SJCRH30 (cell line): Measurements from ENCODE around the gene MICU2. TPM values are rescaled to one million over a fixed set of nuclear protein-coding genes. Genes with fewer than 3 reads are reported as not detected.

Experiments used
- DNase-seq, 2 experiments: peaks; one replicate each; pipeline ENCODE4 v3.0.0-alpha.2; 2015 to 2020
- H3K27ac ChIP-seq: fragments of 250-450 bp; sonication (Bioruptor Pico); 2 replicates; pipeline ENCODE4 v1.5.1; 2020; ENCODE audit warnings: mild to moderate bottlenecking, moderate library complexity
- H3K27me3 ChIP-seq: fragments of 250-450 bp; sonication (Bioruptor Pico); 2 replicates; pipeline ENCODE4 v1.5.1; 2020; ENCODE audit warnings: mild to moderate bottlenecking, moderate library complexity
- H3K36me3 ChIP-seq: fragments of 250-450 bp; sonication (Bioruptor Pico); 2 replicates; pipeline ENCODE4 v1.5.1; 2020; ENCODE audit warnings: mild to moderate bottlenecking, moderate library complexity
- H3K4me1 ChIP-seq: fragments of 250-450 bp; sonication (Bioruptor Pico); 2 replicates; pipeline ENCODE4 v1.5.1; 2020; ENCODE audit warnings: mild to moderate bottlenecking, moderate library complexity
- H3K4me3 ChIP-seq: fragments of 250-450 bp; sonication (Bioruptor Pico); 2 replicates; pipeline ENCODE4 v1.5.1; 2020; ENCODE audit warnings: mild to moderate bottlenecking, moderate library complexity
- H3K9me3 ChIP-seq: fragments of 250-450 bp; sonication (Bioruptor Pico); replicated peaks from 2 replicates; pipeline ENCODE4 v1.5.1; 2020; ENCODE audit warnings: mild to moderate bottlenecking, moderate library complexity
- total RNA-seq: library from RNA; depleted of rRNA; stranded (reverse); fragments of >200 nt; shearing (Covaris generic); gene quantifications from 2 replicates; pipeline ENCODE4 v1.2.3, GENCODE V29; 2014

Gene MICU2
- total RNA-seq, 1 experiment from 2014 or later, result 75.1 TPM

DNA sequence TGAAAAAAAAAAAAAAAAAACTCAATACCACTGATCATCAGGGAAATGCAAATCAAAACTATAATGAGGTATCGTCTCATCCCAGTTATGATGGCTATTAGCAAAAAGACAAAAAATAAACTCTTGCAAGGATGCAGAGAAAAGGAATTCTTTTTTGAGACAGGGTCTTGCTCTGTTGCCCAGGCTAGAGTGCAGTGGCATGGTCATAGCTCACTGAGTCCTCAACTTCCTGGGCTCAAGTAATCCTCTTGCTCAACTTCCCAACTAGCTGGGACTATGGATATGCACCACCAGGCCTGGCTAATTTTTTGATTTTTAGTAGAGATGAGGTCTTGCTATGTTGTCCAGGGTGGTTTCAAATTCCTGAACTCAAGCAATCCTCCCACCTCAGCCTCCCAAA lies 59.5 kb downstream of the MICU2 start:
- Histone ChIP-seq H3K4me3 (no peak overlapping the region), H3K4me1 (peaks cover 25% of the 10 kb centered on the region), H3K9me3 (no peaks in the 10 kb centered on the region)

DNA sequence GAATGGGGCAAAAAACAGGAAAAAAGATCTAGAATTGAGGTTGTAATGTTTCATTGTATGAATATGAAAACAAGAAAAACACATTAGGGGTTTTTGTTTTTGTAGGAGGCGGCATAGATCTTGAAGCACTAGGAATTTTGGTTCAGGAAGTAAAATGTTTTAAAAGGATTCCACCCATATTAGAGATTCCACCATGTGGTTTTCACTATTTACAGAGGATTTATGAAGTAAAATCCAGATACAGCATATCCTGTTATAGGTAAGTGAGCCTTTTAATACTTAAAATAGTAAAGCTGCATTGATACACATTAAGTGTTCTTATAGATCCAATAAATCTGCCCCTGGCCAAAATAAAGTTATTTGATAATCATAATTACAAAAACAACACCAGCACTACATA lies 61.4 kb downstream of the MICU2 start:
- peaks cover 25% of the 10 kb centered on the region for H3K4me1 ChIP-seq

More for the DNA sequence above, 59.5 kb downstream of the MICU2 start:
- no peaks in the 10 kb centered on the region for H3K27me3 ChIP-seq
- no peaks in the 10 kb centered on the region for H3K36me3 ChIP-seq
- DNase-seq, result no peak
- no peak overlapping the region for H3K27ac ChIP-seq

DNA sequence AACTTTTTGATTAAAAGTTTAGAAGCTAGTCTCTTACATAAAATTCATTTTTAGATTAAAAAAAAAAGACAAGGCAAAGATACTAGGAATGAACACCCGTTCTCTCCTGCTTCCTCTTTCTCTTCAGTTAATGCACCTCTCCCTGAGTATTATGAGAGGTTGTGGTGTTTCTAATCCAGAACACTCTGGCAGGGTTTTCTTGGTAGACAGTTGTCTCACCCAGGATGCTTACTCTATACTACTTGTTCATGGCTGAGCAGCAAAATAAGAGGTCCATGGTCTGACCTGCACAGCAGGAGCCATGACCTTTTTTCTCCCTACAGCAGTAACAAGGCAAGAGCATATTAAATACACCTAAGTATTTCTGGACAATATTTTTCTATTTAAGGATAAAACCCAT lies 62.0 kb downstream of the MICU2 start:
- DNase-seq, result peak in 1 of 2 experiments; percentile 38
- no peak overlapping the region for H3K27ac ChIP-seq
- peaks cover 25% of the 10 kb centered on the region for H3K4me1 ChIP-seq
- no peaks in the 10 kb centered on the region for H3K9me3 ChIP-seq
- no peak overlapping the region for H3K4me3 ChIP-seq
- H3K36me3 ChIP-seq, result no peaks in the 10 kb centered on the region
- no peaks in the 10 kb centered on the region for H3K27me3 ChIP-seq

More for the DNA sequence above, 61.4 kb downstream of the MICU2 start:
- Histone ChIP-seq H3K27ac (no peak overlapping the region), H3K4me3 (no peak overlapping the region), H3K27me3 (no peaks in the 10 kb centered on the region), H3K9me3 (no peaks in the 10 kb centered on the region), H3K36me3 (no peaks in the 10 kb centered on the region)
- DNase-seq, result peak in 1 of 2 experiments; percentile 17

DNA sequence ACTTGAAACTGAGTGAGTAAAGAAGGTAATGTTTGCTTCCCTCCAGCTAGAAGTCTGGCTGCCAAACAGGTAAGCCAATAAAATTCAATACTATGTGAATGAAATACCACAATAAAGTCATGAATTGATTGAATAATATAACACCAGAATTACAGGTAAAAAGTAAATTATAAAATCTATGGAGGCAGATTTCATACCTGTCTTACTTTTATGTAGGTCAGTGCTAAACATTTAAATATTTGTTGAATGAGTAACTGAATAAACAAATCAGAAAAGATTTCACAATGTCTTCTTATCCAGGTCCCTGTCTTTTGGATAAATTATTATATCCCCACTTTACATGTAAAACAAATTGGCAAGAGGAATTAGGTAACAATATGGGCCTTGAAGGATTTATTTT lies 62.7 kb downstream of the MICU2 start:
- Histone ChIP-seq H3K27ac (no peak overlapping the region), H3K9me3 (no peaks in the 10 kb centered on the region), H3K4me1 (peaks cover 25% of the 10 kb centered on the region), H3K36me3 (no peaks in the 10 kb centered on the region), H3K27me3 (no peaks in the 10 kb centered on the region), H3K4me3 (no peak overlapping the region)
- DNase-seq, result no peak

DNA sequence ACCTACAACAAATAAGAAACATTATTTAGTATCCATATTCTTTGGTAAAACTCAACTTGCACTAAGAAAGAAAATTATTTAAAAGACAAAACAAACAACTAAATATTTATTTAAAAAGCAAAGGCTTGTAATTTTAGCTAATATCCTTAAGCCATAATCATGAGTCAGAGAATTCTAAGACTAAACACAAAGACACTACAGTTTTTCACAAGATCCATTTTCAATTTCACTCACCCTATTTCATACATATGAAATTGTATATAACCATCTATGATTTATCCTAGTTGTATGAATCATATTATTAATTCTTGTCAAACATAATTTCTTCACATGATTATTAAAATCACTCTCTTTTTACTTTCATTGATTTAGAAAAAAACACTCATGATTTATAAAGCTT lies 64.3 kb downstream of the MICU2 start:
- Histone ChIP-seq H3K4me1 (peaks cover 25% of the 10 kb centered on the region), H3K27ac (no peak overlapping the region), H3K36me3 (no peaks in the 10 kb centered on the region), H3K4me3 (no peak overlapping the region), H3K27me3 (no peaks in the 10 kb centered on the region), H3K9me3 (no peaks in the 10 kb centered on the region)
- DNase-seq, result no peak

DNA sequence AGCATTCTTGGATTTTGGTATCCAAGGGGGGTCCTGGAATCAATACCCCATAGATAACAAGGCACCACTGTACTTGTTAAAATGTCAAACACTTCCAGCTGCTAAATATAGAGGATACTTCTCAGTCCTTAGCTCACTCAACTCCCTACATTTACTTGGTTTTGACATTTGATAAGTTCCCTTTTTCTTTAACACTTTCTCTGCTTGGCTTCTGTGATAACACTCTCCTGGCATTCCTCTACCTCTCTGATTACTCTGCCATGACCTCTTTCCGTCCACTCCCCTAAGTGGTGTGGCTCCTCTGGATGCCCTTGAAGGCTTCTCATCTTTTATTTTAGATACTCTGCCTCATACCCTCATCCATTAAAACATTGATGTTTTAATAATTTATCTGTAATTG lies 65.2 kb downstream of the MICU2 start:
- Histone ChIP-seq H3K27me3 (no peaks in the 10 kb centered on the region), H3K27ac (no peak overlapping the region), H3K36me3 (peaks cover 4% of the 10 kb centered on the region; the same call in 1 of the 2 replicates), H3K9me3 (no peaks in the 10 kb centered on the region), H3K4me3 (no peak overlapping the region), H3K4me1 (peaks cover 25% of the 10 kb centered on the region)
- no peak for DNase-seq

DNA sequence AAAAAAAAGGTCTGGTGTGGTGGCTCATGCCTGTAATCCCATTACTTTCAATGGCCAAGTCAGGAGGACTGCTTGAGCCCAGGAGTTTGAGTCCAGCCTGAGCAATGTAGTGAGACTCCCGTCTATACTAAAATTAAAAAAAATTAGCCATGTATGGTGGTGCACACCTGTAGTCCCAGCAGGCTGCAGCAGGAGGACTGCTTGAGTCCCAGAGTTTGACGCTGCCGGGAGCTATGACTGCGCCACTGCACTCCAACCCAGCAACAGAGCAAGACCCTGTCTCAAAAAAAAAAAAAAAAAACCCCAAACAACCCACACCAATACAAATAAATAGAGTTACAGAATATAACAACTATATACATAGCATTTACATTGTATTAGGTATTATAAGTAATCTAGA lies 65.7 kb downstream of the MICU2 start:
- no peak overlapping the region for H3K4me3 ChIP-seq
- H3K4me1 ChIP-seq, result peaks cover 25% of the 10 kb centered on the region
- no peaks in the 10 kb centered on the region for H3K9me3 ChIP-seq
- no peaks in the 10 kb centered on the region for H3K27me3 ChIP-seq
- H3K36me3 ChIP-seq, result peaks cover 4% of the 10 kb centered on the region; the same call in 1 of the 2 replicates
- no peak for DNase-seq
- no peak overlapping the region for H3K27ac ChIP-seq

DNA sequence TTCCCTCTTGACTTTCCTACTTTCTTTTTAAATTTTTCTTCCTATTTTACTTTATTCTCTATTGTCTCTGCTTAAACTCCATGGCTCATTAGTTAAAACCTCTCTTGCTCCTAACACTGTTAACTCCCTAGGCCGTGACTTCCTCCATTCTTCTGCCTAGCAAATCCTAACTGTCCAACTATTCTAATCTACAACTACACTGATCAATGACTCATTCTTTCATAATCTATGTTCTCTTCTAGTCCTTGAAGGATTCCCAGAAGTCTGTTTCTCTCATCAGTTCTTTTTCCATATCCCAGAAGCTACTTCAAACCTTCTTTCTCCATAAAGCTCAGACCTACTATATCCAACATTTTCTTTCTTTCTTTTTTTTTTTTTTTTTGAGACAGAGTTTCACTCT lies 66.9 kb downstream of the MICU2 start:
- H3K36me3 ChIP-seq, result peaks cover 4% of the 10 kb centered on the region; the same call in 1 of the 2 replicates
- no peaks in the 10 kb centered on the region for H3K9me3 ChIP-seq
- no peaks in the 10 kb centered on the region for H3K27me3 ChIP-seq
- DNase-seq, result no peak
- H3K27ac ChIP-seq, result no peak overlapping the region
- H3K4me1 ChIP-seq, result peaks cover 15% of the 10 kb centered on the region
- H3K4me3 ChIP-seq, result no peak overlapping the region

DNA sequence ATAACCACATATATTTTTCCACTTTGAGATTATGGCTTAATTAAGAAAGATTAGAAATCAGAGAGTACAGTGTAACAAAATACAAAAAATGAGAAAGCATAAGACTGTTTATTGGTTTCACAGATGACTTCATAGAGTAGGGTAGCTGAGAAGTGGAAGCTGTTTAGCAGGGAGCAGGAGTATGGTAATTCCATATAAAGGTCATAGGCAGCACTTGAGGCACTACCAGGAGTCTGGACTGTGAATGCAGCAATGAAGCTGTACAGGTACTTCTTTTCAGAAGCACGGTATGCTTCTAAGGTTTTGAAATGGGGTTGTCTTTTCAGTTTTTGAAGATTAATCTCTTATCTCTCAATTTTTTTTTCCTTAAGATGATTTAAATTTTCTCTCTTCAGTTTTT lies 69.2 kb downstream of the MICU2 start:
- Histone ChIP-seq H3K27ac (no peak overlapping the region), H3K4me3 (no peak overlapping the region), H3K36me3 (peaks cover 4% of the 10 kb centered on the region; the same call in 1 of the 2 replicates), H3K9me3 (no peaks in the 10 kb centered on the region), H3K4me1 (no peaks in the 10 kb centered on the region), H3K27me3 (no peaks in the 10 kb centered on the region)
- no peak for DNase-seq

DNA sequence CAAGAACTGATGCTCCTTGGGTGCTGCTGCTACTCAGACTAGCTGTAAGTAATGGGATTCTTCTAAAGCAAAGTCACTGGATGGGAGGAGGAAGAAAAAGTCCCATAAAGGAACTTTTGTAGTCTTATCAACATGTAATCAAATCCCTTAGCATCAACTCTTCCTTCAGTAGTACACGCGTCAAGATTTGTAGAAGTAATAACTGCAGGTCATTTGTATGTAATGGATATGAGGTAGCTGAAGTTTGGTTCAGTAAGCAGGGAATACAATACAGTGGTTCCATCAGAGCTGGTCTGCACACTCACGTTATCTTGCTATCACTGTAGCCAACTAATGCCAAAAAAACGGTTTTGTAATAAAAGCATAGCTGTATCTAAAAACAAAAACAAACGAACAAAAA lies 72.5 kb downstream of the MICU2 start:
- H3K27ac ChIP-seq, result no peak overlapping the region
- H3K4me3 ChIP-seq, result no peak overlapping the region
- H3K4me1 ChIP-seq, result no peaks in the 10 kb centered on the region
- no peak for DNase-seq
- no peaks in the 10 kb centered on the region for H3K9me3 ChIP-seq
- no peaks in the 10 kb centered on the region for H3K27me3 ChIP-seq
- peaks cover 10% of the 10 kb centered on the region for H3K36me3 ChIP-seq

DNA sequence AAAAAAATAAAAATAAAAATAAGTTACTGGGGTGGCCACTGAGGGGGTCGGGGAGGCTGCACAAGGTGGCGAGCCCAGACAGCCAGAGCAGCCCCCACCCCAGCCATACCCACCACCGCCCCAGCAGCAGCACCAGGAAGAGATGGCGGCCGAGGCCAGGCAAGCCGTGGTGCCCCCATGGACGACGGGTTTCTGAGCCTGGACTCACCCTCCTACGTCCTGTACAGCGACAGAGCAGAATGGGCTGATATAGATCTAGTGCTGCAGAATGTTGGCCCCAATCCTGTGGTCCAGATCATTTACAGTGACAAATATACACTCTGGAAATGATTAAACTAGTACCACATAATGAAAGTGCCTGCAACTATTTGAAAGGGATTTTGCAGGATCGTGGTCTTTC lies 73.3 kb downstream of the MICU2 start:
- H3K27ac ChIP-seq, result no peak overlapping the region
- H3K27me3 ChIP-seq, result no peaks in the 10 kb centered on the region
- no peak for DNase-seq
- no peaks in the 10 kb centered on the region for H3K4me1 ChIP-seq
- H3K4me3 ChIP-seq, result no peak overlapping the region
- H3K9me3 ChIP-seq, result no peaks in the 10 kb centered on the region
- peaks cover 13% of the 10 kb centered on the region for H3K36me3 ChIP-seq

DNA sequence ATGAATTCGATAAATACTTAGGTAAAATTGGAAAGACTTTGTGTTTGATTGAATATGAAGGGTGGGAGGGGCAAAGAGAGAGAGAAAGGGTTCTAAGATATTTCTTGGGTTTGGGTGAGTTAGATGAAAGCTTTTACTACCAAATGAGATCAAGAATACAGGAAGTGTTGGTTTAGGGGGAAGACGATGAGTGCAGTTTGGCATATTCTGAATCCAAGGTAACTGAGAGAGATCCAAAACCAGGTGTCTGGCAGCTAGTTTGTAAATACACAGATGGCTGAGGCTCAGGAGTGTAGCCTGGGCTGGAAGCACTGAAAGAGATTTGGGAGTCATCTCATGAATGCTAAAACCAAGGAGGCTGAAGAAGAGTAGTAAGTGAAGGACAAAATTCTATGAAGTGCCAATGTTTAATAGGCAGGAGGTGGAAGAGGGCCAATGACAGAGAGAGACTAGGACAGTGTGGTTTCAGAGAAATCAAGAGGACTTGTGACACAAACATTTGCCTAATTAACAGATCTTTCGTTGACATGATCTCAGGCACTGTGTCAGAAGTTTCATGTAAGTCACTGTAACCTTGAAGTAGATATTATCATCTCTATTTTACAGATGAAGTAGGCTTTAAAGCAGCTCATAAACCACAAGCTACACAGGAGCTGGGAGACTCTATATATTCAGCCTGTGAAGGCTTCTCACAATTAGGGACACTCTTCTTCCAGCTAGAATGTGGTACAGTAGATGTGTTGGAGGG lies 74.7 kb downstream of the MICU2 start:
- DNase-seq, result no peak
- no peak overlapping the region for H3K27ac ChIP-seq
- H3K36me3 ChIP-seq, result peaks cover 10% of the 10 kb centered on the region
- H3K9me3 ChIP-seq, result no peaks in the 10 kb centered on the region
- no peaks in the 10 kb centered on the region for H3K27me3 ChIP-seq
- H3K4me1 ChIP-seq, result no peaks in the 10 kb centered on the region
- H3K4me3 ChIP-seq, result no peak overlapping the region

DNA sequence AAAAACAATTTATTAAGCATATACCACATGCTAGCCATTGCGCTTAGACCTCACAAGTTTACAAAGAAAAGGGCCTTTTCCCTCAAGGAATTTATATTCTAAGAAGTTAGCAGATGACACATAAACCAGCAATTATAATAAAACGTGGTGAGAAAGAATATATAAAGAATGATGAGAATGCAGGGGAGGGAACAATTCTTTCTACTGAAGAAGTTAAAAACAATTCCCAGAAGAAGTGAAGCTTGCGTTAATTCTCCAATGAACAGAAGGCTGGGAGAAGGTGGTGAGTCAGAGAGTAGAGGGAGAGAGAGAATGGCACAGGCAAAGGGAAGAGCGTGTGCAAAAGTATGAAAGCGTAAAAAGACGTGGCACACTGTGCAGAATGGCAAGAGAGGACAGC lies 75.4 kb downstream of the MICU2 start:
- Histone ChIP-seq H3K27me3 (no peaks in the 10 kb centered on the region), H3K4me3 (no peak overlapping the region), H3K9me3 (no peaks in the 10 kb centered on the region), H3K4me1 (no peaks in the 10 kb centered on the region), H3K27ac (no peak overlapping the region), H3K36me3 (peaks cover 8% of the 10 kb centered on the region)
- DNase-seq, result no peak

DNA sequence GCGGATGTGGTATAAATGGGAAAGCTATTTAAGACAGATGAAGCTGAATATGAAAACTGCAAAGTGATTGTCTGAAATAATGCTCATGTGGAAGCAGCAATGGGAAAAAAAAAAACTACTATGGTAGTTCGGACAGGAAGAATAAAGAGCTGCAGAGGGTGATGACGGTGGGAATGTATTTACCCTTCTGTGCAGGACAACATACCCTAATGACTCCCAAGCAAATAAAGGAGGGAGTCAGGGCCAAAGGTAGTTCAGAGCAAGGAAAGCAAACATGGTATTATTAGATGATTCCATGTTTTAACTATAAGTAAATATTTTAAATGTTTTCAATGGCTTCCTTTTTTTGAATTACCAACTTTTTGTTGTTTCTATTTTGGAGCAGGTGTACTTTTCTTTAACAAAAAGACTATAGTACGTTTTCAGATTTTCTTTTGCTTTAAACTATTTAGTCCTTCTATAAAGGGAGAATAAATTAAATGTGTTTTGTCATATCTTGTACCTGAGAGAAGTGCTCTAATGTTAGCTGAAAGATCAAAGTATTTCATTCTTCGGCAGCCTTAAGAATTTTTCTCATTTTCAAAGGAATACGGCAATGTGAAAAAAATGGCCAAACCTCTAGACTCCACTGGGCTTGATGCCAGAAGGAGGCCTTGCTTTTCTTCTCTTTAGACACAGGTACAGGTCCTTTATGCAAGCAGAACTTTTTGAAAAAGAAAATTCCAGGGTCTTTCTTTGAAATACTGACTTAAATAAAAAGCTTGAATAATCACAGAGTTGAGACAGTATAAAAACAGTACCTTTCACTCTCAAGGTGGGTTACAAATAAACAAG lies 77.0 kb downstream of the MICU2 start:
- Histone ChIP-seq H3K27ac (no peak overlapping the region), H3K9me3 (no peaks in the 10 kb centered on the region), H3K4me1 (no peaks in the 10 kb centered on the region), H3K4me3 (no peak overlapping the region), H3K27me3 (no peaks in the 10 kb centered on the region), H3K36me3 (peaks cover 19% of the 10 kb centered on the region)
- DNase-seq, result no peak

DNA sequence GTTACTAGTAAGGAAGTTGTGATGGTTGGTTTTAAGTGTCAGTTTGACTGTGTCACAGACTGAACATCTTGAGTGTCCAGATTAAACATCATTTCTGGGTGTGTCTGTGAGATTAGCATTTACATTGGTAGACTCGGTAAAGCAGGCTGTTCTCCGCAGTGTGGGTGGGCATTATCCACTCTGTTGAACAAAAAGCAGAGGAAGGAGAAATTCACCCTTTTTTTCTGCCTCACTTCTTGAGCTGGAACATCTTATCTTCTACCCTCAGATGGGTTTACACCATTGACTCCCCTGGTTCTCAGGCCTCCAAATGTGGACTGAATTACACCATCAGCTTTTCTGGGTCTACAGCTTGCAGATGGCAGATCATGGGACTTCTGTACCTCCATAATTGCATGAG lies 81.1 kb downstream of the MICU2 start:
- H3K36me3 ChIP-seq, result peaks cover 35% of the 10 kb centered on the region
- DNase-seq, result no peak
- no peak overlapping the region for H3K27ac ChIP-seq
- no peaks in the 10 kb centered on the region for H3K9me3 ChIP-seq
- H3K4me3 ChIP-seq, result no peak overlapping the region
- H3K4me1 ChIP-seq, result no peaks in the 10 kb centered on the region
- no peaks in the 10 kb centered on the region for H3K27me3 ChIP-seq
